Astrocyte of the hippocampus (primary cell): ENCODE results near the gene ERC2.

Experiments
- DNase-seq: peaks from one replicate; pipeline ENCODE4 v3.0.0; 2011; ENCODE audit warnings: low read depth, low spot score

Gene ERC2

GRCh38 chr3:55718074-55718473 lies 750.2 kb downstream of the ERC2 start:
- no peak for DNase-seq

DNA sequence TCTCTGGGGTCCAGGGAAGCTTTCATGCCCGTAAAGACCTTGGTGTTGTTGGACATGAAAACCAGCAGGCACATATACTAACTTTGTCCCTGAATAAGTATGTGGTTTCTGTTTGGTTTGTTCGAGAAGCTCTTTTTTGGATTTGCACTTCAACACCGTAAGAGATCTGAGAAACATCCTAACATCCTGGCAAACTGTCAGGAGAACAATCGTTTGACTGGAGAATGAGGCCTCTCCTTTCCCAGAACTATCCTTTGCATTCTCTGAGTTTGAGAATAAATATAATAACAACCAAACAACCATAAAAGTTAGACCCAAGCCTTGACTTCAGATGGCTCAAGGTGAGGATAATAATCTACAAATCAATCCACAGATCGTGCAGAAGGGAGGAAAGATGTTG lies 750.8 kb downstream of the ERC2 start:
- DNase-seq, result no peak

DNA sequence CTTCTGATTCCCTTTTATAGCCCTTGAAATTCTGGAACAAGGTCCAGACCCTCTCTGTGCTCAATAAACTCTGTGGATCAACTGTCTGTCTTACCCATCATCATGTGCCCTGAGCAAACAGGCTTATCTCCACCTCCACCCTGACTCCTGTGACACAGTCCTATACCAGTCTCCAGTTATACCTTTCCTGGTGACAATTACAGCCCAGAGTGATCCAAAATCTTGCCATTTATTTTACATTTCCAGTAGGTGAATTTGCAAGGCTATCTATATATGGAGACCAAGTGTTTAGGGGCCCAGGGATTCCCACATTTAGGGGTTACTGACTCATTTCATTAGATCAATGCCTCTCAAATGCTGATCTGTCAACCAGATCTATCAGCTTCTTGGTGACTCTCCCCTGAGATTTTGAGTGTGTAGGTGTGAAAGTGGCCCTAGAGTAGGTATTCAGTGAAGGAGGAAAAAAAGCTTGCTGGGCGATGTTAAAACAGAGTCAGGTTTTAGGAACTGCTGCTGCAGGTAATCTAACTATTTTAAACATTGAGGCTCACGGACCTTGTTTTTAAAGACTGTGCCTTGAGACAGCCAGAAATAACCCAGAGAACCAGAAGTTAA lies 751.5 kb downstream of the ERC2 start:
- DNase-seq, result no peak

GRCh38 chr3:55716044-55716443 lies 752.2 kb downstream of the ERC2 start:
- no peak for DNase-seq

DNA sequence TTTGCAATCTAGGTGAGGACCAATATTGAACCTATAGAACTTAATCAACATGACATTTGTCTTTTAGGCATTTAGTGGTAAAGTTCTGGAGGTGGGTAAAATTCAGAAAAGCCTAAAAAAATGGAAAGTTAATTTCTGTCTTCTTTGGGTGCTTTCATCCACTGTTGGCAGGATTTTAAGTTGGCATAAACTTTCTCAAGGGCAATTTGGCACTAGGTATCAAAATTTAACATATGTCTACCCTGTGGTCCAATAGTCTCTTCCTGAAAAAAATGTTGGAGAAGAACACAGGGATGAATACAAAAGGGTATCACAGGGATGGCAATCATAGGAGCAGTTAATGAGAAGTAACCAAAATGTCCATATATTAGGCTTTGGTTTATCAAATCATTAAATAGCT lies 754.2 kb downstream of the ERC2 start:
- no peak for DNase-seq

DNA sequence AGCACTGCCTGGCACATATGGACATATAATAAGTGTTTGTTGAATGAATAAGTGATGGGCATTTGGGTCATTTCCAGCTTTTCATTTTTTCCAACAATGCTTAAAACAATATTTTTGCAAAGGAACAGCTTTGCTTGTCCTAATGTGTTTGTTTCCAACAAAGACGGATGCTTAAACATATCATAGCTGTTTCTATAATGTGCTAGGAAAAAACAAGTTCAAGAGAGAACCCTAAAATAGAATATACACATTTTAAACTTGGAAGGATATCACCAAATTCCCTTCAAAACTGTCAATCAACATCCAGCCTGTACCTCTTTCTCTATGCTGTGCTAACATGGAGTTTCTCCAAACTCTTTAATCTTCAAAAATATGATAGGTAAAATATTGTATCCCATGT lies 756.6 kb downstream of the ERC2 start:
- DNase-seq, result no peak

DNA sequence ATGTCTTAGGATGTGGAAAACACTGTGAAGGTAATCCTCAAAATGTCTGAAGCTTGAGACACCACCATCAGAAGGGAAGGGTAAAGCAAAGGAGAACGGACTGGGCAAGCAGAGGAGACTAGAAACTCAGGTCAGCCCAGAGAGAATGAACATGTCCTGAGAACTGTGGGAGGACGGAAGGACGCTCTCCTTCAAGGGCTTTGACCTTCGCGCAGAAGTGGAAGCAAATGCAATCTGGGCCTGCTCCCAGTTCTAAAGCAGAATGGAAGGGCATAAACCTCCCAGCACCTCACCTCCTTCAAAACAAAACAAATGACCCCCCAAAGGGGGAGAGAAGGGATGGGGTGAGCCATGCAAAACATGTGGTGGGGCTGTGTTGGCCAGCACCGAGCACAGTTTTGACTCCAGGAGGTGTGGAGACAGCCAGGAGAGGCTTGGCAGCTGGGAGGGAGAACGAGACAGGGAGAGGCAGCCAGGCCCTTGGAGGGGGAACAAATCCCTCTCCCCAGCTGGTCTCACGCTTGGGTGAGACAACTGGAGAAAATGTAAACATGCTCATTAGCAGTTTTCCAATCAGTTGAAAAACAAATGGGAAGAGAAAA lies 758.8 kb downstream of the ERC2 start:
- no peak for DNase-seq

- DNase-seq, result no peak
These were observed 759.3 kb downstream of the ERC2 start for GRCh38 chr3:55708921-55709320.

DNA sequence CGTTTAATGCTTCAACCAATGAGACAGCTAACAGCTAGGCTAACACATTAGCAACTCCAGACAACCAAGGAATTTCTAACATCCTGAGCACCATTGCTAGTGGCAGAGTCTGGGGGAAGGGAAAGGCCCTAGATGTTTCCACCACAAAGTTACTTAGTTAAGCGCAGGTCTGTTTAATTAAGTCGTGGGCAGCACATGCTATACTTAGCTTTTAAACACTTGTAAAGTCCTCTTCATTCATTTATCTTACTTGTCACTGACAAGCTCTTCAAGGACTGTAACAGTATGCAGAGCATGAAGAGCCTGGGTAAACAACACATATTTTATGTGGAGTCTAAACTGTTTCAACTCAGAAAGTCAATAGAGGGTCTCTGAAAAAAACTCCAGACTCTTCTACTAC lies 760.0 kb downstream of the ERC2 start:
- no peak for DNase-seq

DNA sequence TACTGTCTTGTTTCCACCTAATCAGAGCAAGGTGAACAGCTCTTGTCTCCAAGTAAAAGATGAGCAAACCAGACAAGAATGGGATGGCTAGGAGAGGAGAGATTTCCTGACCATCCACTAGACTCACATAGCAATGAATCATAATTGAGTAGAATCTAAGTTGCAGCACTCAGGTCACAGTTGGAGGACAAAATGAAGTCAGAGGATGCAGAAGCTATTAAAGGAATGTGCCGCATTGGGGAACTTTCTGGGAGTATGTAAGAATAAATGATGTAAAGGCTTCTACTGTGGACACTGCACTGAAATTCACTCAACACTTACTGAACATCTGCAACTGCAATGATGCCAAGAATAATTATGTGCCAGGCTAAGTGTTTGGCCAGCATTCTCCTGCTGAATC lies 763.7 kb downstream of the ERC2 start:
- DNase-seq, result no peak

- DNase-seq, result no peak
These were observed 765.4 kb downstream of the ERC2 start for GRCh38 chr3:55702822-55703221.

- no peak for DNase-seq
These were observed 766.3 kb downstream of the ERC2 start for GRCh38 chr3:55701997-55702396.

DNA sequence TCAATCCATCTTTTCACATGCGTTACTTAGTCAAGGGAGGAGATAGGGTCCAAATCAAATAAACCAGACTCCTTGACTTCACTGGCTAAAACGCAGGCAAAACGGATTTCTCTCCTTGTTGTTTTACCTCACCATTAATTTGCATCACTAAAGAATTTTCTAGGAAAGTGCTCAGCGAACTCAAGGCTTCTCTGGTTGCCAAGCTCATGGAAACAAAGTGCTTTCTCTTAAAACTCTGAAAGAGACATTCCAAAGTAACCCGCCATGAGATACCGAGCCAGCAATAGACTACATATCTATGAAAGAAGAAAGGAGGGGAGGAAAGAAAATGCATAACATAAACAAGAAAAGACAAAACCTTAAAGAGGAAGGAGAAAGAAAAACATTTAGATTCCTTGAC lies 769.4 kb downstream of the ERC2 start:
- peak; percentile 82 for DNase-seq

DNA sequence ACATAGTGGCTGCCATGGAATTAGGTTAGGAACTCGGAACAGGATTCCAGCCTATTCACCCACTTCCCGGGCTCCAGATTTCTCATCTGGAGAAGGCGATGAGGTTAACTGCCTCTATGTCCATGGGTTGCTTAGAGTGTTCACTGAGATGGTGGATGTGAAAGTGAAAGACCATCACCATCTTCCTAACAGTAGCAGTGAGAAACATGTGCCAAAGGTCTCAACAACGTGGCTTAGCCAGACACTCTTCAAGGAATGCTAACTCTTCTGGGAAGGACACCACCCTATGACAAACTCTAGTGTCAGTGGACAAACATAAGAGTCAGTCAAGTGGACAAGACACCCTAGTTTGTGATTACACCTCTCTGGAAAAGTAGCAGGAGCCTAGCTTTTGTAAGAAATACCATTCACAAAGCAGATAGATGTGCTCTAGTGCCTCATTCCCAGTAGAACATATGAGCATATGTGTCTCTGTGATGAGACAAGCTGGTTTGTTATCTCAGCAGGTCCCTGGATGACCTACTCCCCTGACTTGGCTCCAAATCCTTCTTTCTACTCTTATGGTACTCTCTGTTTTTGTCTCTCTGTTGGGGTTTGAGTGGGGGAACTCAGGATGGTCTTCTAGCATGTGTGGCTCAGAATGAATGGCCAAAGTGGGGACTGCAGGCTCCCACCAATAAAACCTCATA lies 770.9 kb downstream of the ERC2 start:
- no peak for DNase-seq

DNA sequence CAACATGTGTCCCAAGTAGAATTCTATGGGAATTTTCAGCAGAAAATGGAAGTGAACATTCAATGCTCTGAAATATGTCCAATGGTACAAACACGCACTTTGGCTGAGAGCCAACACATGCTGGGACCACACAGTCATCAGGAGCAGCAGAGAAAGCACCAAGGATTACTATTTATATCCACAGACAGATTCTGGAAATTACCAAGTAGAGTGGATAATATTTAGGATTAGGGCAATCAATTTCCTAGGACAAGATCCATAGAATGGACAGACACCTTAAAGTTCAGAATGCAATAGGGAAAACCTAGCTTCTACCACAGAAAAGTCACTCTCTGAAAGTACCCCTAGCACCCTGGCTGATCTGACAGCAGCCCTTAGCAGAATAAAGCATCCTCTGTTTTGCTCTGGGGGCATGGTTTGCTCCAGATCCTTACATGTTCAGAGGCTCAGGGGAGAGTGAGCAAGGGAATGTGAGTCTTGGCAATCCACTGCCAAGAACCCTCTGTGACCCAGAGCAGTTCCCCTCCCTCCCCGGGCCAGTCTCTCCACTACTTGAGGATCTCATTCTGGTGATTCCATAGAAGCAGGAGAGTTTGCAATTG lies 775.2 kb downstream of the ERC2 start:
- peak; percentile 56 for DNase-seq

- DNase-seq, result no peak
These were observed 775.8 kb downstream of the ERC2 start for GRCh38 chr3:55692295-55692956.

- DNase-seq, result no peak
These were observed 777.1 kb downstream of the ERC2 start for GRCh38 chr3:55691141-55691540.

- DNase-seq, result no peak
These were observed 777.5 kb downstream of the ERC2 start for GRCh38 chr3:55690726-55691125.

- DNase-seq, result no peak
These were observed 778.1 kb downstream of the ERC2 start for GRCh38 chr3:55690177-55690576.

DNA sequence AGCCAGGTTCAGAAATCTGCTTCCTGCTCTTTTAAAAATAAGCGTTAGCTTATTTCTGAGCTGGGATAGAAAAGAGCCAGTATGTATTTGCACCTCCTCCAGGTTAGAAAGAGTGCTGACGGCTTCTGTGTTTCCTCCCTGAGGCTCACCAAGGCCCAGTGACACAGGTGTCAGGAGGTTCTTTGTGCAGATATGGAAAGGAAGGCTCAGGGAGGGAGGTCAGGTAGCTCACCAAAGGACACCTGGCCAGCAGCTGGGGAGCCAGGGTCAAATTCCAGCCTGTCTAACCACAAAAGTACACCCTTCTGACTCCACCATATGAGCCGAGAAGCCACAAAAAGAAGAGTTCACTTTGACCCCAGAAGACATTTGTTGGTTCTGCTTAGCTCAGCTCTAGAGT lies 780.1 kb downstream of the ERC2 start:
- no peak for DNase-seq

DNA sequence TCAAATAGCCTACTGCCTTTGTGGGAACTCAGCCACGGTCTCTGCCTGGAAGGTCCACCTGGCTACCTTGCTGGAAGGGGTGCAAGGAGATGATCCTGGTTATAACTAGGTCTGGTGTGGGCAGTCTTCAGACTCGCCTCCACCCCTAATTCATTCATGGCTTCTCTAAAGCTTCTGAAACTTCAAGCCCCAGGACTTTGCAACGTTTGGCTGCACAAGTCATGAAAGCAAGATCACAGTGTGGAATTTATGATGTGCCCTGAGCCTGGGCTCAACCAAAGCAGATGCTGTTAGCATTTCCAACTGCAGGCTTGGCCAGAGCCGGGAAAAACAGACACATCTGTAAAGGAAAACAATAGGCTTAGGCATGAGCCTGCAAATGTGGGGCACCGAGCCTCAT lies 780.7 kb downstream of the ERC2 start:
- no peak for DNase-seq
